ENCODE measurements around the gene RAB6B. TPM values are rescaled to one million over a fixed set of nuclear protein-coding genes. Genes with fewer than 3 reads are reported as not detected.

The RAB6B gene
- polyA plus RNA-seq, 1 donor from 2014 or later, result 57.5 TPM

DNA sequence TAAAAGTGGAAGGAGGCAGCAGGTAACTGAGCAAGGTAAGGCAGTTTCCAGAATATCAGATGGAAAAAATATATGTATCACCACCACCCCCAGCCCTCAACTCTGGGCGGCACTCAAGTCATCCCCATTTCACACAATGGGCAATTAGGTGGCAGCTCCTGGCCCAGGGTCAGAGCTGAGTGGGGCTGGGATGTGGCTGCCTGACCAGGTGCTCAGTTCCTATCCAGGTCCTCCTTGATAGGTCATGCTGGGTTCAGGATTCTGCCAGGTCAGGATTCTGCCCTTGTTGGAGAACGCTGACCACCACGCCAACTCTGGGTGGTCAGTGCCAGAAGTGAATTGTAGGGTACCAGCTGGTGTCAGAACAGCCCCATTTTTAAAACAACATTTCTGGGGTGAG, 29.5 kb downstream of the RAB6B start:
- no peaks in the 10 kb centered on the region for H3K36me3 ChIP-seq (ENCODE audit: insufficient read depth, low read length)
- no peak overlapping the region for H3K27ac ChIP-seq (ENCODE audit: low read length)
- H3K4me3 ChIP-seq (ENCODE audit: low read length), result no peak overlapping the region
- H3K27me3 ChIP-seq (ENCODE audit: insufficient read depth, low read depth, low read length), result no peaks in the 10 kb centered on the region
- TF ChIP-seq SMC3 (conservative IDR thresholded peaks at IDR 0.05; ENCODE audit: poor library complexity), result no peak
- TF ChIP-seq, protein P1, sequence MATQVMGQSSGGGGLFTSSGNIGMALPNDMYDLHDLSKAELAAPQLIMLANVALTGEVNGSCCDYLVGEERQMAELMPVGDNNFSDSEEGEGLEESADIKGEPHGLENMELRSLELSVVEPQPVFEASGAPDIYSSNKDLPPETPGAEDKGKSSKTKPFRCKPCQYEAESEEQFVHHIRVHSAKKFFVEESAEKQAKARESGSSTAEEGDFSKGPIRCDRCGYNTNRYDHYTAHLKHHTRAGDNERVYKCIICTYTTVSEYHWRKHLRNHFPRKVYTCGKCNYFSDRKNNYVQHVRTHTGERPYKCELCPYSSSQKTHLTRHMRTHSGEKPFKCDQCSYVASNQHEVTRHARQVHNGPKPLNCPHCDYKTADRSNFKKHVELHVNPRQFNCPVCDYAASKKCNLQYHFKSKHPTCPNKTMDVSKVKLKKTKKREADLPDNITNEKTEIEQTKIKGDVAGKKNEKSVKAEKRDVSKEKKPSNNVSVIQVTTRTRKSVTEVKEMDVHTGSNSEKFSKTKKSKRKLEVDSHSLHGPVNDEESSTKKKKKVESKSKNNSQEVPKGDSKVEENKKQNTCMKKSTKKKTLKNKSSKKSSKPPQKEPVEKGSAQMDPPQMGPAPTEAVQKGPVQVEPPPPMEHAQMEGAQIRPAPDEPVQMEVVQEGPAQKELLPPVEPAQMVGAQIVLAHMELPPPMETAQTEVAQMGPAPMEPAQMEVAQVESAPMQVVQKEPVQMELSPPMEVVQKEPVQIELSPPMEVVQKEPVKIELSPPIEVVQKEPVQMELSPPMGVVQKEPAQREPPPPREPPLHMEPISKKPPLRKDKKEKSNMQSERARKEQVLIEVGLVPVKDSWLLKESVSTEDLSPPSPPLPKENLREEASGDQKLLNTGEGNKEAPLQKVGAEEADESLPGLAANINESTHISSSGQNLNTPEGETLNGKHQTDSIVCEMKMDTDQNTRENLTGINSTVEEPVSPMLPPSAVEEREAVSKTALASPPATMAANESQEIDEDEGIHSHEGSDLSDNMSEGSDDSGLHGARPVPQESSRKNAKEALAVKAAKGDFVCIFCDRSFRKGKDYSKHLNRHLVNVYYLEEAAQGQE (IDR thresholded peaks at IDR 0.05; ENCODE audit: borderline replicate concordance), result no peak
- TF ChIP-seq MXI1 (conservative IDR thresholded peaks at IDR 0.05; ENCODE audit: poor library complexity, severe bottlenecking), result no peak
- no peak for TF ChIP-seq POLR2AphosphoS5 (IDR thresholded peaks at IDR 0.05)
- TF ChIP-seq TAF1 (IDR thresholded peaks at IDR 0.05; ENCODE audit: low read depth), result no peak
- TF ChIP-seq RAD21 (conservative IDR thresholded peaks at IDR 0.05), result no peak
- no peak for TF ChIP-seq EZH2 (IDR thresholded peaks at IDR 0.05; ENCODE audit: borderline replicate concordance, insufficient read depth, low read length, poor library complexity, severe bottlenecking)
- TF ChIP-seq, protein P2, sequence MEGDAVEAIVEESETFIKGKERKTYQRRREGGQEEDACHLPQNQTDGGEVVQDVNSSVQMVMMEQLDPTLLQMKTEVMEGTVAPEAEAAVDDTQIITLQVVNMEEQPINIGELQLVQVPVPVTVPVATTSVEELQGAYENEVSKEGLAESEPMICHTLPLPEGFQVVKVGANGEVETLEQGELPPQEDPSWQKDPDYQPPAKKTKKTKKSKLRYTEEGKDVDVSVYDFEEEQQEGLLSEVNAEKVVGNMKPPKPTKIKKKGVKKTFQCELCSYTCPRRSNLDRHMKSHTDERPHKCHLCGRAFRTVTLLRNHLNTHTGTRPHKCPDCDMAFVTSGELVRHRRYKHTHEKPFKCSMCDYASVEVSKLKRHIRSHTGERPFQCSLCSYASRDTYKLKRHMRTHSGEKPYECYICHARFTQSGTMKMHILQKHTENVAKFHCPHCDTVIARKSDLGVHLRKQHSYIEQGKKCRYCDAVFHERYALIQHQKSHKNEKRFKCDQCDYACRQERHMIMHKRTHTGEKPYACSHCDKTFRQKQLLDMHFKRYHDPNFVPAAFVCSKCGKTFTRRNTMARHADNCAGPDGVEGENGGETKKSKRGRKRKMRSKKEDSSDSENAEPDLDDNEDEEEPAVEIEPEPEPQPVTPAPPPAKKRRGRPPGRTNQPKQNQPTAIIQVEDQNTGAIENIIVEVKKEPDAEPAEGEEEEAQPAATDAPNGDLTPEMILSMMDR (IDR thresholded peaks at IDR 0.05; ENCODE audit: poor library complexity, severe bottlenecking), result no peak
- no peak for TF ChIP-seq EP300 (conservative IDR thresholded peaks at IDR 0.05; ENCODE audit: poor library complexity, severe bottlenecking)
- H4K20me1 ChIP-seq (ENCODE audit: insufficient read depth), result no peaks in the 10 kb centered on the region
- H3K79me2 ChIP-seq (replicated peaks; ENCODE audit: insufficient read depth, low read length), result peaks cover 5% of the 10 kb centered on the region
- no peak overlapping the region for H2AFZ ChIP-seq (ENCODE audit: low read depth, low read length)
- H3K9me3 ChIP-seq (ENCODE audit: low read length), result no peaks in the 10 kb centered on the region
- H3F3A ChIP-seq (ENCODE audit: insufficient read depth, low read length, poor library complexity, severe bottlenecking), result no peaks in the 10 kb centered on the region
- no peaks in the 10 kb centered on the region for H3K9me2 ChIP-seq (ENCODE audit: insufficient read depth, low read length)
- H3K4me2 ChIP-seq (ENCODE audit: low read length), result no peak overlapping the region
- no peak overlapping the region for H3K9ac ChIP-seq (ENCODE audit: low read length)

DNA sequence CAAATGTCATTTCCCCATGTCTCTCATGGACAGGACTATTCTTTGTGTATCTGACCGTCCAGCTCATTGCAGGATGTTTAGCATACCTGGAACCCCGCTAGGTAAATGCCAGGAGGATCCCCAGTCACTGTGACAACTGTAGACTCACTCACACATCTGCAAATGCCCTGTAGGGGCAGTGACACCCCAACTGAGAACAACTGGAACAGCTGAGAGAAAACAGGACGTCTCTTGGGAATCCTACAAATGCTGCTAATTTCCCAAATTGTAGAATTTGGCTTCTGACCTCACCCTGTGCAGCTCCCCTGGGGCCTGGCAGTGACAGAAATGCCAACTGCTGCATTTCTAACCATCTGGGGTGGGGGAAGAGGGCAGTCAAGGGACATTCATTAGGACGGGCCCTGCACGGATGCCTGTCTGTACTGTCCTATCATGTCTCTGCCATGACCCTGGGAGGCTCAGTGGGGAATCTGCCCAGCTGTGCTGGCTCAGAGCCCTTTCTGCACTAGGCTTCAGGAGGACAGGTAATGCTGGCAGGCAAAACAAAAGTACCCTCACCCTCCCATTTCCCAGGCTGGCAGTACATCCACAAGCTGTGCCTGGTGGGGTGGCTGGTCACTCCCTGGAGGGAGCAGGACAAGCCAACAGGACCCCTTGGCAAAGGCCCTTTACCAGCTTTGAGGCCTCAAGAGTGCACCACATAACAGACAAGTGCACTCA, 30.4 kb downstream of the RAB6B start:
- Histone ChIP-seq H3K4me3 (ENCODE audit: low read length) (no peak overlapping the region), H3K9me2 (ENCODE audit: insufficient read depth, low read length) (no peaks in the 10 kb centered on the region), H3K36me3 (ENCODE audit: insufficient read depth, low read length) (no peaks in the 10 kb centered on the region), H3K9ac (ENCODE audit: low read length) (no peak overlapping the region), H4K20me1 (ENCODE audit: insufficient read depth) (no peaks in the 10 kb centered on the region), H3K9me3 (ENCODE audit: low read length) (no peaks in the 10 kb centered on the region), H3F3A (ENCODE audit: insufficient read depth, low read length, poor library complexity, severe bottlenecking) (no peaks in the 10 kb centered on the region), H3K4me2 (ENCODE audit: low read length) (no peak overlapping the region), H3K27ac (ENCODE audit: low read length) (no peak overlapping the region), H2AFZ (ENCODE audit: low read depth, low read length) (no peak overlapping the region), H3K79me2 (replicated peaks; ENCODE audit: insufficient read depth, low read length) (no peaks in the 10 kb centered on the region), H3K27me3 (ENCODE audit: insufficient read depth, low read depth, low read length) (no peaks in the 10 kb centered on the region)
- TF ChIP-seq EP300 (conservative IDR thresholded peaks at IDR 0.05; ENCODE audit: poor library complexity, severe bottlenecking) (no peak), RAD21 (conservative IDR thresholded peaks at IDR 0.05) (no peak), EZH2 (IDR thresholded peaks at IDR 0.05; ENCODE audit: borderline replicate concordance, insufficient read depth, low read length, poor library complexity, severe bottlenecking) (no peak), TAF1 (IDR thresholded peaks at IDR 0.05; ENCODE audit: low read depth) (no peak), POLR2AphosphoS5 (IDR thresholded peaks at IDR 0.05) (no peak), SMC3 (conservative IDR thresholded peaks at IDR 0.05; ENCODE audit: poor library complexity) (no peak), MXI1 (conservative IDR thresholded peaks at IDR 0.05; ENCODE audit: poor library complexity, severe bottlenecking) (no peak)
- TF ChIP-seq, protein P1 (IDR thresholded peaks at IDR 0.05; ENCODE audit: borderline replicate concordance), result no peak
- TF ChIP-seq, protein P2 (IDR thresholded peaks at IDR 0.05; ENCODE audit: poor library complexity, severe bottlenecking), result no peak
